HT-29 (cell line): Measurements from ENCODE around the gene PATL2. TPM values are rescaled to one million over a fixed set of nuclear protein-coding genes. Genes with fewer than 3 reads are reported as not detected.
"Not testable (repeated sequence)": the region's sequence is repeated elsewhere in the genome, so short reads cannot be mapped to it uniquely, and the experiment has no call there.

Experiments used
- DNase-seq: peaks from one replicate; pipeline ENCODE4 v3.0.0-alpha.2; 2015; ENCODE audit warnings: low spot score
- total RNA-seq: library from RNA; depleted of rRNA; stranded (reverse); fragments of >200 nt; shearing (Covaris generic); gene quantifications from 2 replicates; pipeline ENCODE4 v1.2.3, GENCODE V29; 2014

Gene PATL2
- total RNA-seq, 1 experiment from 2014 or later: 0.20 TPM

- no peak for DNase-seq
Observed at GRCh38 chr15:44692659-44693058, 18.5 kb downstream of the PATL2 start.

DNA sequence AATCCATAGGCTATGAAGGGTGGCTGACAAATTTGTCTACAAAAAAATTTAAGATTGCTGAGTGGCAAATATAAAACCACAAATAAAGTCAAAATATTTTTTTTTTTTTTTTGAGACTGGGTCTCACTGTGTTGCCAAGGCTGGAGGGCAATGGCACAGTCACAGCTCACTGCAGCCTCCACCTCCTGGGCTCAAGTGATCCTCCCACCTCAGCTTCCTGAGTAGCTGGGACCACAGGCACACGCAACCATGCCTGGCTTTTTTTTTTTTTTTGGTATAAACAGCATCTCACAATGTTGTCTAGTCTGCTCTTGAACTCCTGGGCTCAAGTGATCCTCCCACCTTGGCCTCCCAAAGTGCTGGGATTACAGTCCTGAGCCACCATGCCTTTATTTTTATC, 20.9 kb downstream of the PATL2 start:
- not testable (repeated sequence) for DNase-seq

DNA sequence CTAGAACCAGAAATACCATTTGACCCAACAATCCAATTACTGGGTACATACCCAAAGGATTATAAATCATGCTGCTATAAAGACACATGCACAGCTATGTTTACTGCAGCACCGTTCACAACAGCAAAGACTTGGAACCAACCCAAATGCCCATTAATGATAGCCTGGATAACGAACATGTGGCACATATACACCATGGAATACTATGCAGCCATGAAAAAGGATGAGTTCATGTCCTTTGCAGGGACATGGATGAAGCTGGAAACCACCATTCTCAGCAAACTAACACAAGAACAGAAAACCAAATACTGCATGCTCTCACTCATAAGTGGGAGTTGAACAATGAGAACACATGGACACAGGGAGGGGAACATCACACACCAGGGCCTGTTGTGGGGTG, 21.8 kb downstream of the PATL2 start:
- not testable (repeated sequence) for DNase-seq

- DNase-seq: peak; percentile 90
Observed at GRCh38 chr15:44682809-44683682, 28.1 kb downstream of the PATL2 start.

DNA sequence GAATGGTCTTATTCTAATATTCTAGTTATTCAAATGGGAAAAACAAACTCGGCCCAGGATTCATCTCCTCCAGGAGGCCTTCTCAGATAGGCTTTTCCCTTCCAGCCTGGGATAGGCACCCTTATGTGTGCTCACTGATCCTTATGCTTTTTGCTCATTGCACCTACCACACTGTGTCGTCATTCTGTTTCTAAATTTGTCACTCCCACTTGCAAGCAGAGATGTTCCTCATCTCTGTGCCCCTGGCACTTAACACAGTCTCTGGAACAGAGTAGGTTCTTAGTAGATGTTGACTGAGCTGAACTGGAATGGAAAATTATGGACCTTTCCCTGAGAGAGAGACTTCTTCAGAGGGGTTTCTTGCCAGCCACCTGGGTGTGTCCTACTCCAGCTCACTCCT, 28.9 kb downstream of the PATL2 start:
- no peak for DNase-seq

DNA sequence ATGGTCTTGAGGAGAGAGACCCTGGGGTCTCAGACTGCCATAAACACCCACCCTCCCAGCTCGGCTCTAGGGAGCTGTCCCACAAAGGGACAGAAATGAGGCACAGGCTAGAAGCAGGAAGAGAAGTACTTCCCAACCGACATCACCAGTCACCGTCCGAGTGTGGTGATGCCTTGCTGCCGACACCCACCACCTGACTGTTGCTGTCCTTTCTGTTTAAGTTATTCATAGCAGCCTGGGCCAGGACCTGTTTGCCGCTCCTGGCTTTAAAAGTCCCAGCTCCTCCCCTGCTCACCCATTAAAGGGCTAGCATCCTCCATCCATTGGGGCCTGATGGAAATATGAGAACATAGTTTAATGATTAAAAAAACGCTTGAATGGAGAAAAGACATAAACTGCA, 34.4 kb downstream of the PATL2 start:
- DNase-seq: no peak

GRCh38 chr15:44675911-44676310, 35.2 kb downstream of the PATL2 start:
- DNase-seq: no peak

DNA sequence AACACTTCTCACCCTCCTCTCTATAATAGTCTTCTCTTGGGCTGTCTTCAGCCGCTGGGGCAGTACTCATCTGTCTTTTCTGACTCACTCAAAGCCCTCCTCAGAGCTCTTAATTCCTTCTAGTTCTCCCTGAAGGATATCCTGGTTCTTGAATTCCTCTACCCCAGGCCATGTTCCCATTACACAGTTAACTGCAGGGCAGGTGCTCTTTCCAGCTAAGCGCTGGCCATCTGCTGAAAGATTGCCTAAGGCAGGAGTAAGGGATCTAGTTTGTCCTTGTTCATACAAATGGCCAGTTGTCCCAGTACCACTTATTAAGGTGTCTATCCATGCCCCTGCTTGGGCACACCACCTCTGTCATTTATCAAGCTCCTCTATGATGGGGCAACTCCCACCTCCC, 37.5 kb downstream of the PATL2 start:
- DNase-seq: no peak

DNA sequence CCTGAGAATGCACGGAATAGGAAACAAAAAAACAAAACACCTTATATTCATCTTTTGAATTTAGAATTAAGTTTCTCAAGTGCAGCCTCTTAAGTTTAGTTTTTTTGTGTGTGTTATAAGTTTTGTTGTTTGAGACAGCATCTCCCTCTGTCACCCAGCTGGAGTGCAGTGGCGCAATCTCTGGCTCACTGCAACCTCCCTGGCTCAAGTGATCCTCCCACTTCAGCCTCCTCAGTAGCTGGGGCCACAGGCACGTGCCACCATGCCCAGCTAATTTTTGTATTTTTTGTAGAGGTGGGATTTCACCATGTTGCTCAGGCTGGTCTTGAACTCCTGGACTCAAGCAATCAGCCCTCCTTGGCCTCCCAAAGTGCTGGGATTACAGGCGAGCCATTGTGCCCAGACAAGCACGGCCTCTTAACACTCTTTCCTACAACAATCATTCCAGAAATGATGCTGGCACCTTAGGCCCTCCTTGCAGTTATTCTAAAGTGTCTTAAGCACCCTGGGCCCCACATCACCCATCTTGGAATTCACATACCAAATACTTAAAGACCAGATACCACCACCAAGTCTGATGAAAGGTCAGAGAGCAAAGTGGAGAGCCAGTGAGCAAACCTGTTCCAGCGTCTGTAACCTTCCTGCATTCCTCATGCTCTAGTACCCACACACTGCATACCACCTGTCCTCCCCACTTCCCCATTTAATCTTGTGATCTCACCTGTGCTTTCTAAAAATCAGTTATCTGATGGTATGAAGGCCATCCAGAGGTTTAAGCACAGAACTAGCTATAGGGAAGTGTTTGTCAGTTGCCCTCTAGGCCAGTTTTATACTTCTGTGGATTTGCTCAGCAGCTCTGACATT, 40.8 kb downstream of the PATL2 start:
- no peak for DNase-seq

GRCh38 chr15:44668921-44669320, 42.2 kb downstream of the PATL2 start:
- no peak for DNase-seq

DNA sequence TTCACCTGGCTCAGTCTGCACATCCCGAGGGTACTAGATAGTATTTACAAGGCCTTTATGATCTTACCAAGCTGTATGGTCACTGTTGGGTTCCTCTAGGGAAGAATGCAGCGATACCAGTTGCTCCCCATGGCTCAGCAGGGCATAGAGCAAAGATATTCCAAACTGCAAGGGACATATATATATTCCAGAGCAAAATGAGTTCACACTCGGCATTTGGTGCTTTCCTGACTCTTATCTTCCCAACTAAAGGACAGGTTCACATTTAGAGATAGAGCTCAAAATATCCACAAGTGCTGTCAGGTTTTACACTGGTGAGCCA, 44.1 kb downstream of the PATL2 start:
- no peak for DNase-seq

- no peak for DNase-seq
Observed at GRCh38 chr15:44666210-44667038, 44.7 kb downstream of the PATL2 start.

DNA sequence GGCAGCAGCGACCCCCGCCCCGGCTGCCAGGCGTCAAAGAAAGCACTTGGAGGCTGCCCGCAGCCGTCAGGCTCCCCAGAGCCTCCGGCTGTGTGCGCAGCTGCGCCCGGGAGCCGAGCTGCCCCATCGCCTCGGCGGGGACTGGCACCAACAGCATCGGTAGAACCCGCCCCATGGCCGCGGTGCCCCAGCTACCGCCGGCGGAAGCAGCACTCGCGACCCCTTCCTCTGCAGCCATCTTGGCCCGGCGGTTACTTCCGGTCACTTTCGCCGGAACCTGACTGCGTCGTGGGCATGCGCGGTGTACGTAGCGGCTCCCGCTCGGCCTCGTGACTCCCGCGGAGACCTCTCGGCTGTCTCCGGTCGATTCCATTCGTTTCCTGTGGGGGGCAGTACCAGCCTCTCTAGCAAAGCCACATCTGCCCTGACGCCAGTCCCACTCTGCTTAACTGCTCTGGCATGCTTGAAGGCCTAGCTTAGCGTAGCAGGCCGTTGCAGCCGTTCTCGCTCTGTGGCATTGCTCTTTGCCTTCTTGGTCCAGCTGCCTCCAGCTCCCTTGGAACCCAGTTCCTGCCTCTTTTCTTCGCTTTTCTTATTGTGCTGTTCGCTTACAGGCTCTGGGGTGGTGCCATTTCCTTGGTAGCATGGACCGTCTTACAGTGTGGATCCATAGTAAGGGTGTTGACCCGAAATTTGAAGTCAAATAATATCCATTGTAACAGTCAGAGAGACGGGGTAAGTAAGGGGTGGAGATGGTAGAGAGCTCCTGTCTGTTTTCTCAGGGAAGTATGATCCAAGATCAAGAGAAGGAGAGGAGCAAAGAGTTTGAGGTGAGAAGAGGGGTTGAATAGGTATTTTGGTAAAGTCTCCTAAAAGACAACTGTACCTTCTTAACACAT, 47.5 kb downstream of the PATL2 start, which contains the start of gene SPG11:
SPG11 (minus strand) TSS at position 253 of the 899 bp plus-strand sequence; CDS start at position 238, 15 bp downstream.
- DNase-seq: peak; percentile 99

- peak; percentile 86 for DNase-seq
Observed at GRCh38 chr15:44662478-44663409, 48.4 kb downstream of the PATL2 start.

DNA sequence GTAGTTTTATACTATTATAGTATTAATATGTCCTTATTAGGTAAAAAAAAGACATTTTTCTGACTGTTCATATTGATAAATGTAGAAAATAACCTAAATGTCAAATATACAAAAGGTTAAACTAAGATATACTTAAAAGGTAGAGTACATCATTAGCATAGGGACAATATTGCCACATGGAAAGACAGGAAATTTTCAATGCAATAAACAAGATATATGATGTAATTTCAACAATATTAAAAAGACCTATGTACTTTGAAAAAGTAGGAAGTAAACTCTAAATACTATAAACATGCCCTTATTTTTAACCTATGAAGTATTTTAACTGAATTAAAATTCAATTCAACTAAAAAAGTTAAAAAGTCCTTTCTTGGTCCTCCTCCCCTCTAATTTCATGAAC, 49.5 kb downstream of the PATL2 start:
- DNase-seq: no peak

DNA sequence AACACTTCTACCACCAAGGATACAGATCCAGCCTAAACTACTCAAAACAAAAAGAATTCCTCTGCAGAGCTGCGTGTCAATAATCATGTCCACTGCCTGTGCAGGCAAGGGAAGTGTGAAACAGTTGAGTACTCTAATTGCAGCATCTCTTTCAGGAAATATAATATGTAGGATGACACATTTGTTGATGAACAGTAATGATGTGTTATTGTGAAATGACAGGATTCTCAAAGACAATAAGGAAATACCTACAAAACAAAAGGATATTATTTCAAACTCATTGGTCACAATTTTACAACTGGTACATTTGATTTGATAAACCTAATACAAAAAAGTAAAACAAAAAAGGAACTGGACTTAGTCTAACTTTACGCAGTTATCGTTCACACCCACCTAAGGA, 52.1 kb downstream of the PATL2 start:
- no peak for DNase-seq

DNA sequence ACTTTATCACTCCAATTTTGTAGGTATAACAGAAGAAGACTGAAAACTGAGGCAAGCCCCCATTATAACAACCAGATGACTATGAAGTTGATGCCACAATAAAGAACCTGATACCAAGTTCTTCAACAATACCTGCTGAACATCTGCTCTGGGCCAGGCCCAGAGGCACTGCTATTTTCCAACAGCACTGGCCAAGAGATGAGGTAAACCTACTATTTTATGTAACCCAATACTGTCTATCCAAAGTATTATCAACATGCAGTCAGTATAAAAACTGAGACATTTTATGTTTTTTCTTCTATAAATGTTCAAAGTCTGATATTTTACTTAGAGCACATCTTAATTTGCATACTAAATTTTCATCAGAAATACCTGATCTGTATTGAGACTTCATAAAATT, 53.7 kb downstream of the PATL2 start:
- DNase-seq: no peak

DNA sequence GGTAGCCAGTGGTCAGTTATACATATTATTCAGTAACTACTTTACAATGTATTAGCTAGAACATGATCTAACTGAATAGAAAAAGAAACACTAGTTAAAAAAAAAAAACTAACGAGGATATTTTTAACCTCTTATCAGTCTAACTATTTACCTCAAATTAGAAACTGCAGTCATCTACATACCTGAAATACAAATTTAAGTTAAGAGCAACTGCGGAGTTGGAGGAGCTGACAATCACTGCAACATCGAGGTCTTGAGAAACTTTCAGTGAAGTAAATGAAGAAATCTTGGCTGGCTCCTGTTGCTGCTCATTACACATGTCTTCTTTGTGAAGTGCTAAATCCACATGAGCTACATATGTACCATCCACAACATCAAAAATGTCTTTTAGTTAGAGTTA, 54.2 kb downstream of the PATL2 start:
- no peak for DNase-seq

DNA sequence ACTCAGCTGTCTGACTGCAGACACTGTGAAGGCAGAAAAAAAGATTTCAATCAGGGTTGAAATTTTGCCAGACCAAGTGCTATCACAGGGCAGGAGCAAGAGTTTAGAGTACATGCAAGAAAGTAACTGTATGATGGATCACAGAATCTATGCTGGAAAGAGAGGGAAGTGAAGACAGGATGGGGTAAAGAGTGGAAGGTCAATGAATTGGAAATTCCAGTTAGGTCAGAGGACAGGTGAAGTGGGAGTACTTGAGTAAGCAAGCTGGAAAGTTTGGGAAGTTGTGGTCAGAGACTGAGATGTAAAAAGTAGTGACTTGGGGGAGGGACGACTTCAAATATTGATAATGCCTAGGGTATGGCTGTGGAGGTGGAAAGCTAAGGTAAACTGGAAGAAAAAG, 54.8 kb downstream of the PATL2 start:
- no peak for DNase-seq

DNA sequence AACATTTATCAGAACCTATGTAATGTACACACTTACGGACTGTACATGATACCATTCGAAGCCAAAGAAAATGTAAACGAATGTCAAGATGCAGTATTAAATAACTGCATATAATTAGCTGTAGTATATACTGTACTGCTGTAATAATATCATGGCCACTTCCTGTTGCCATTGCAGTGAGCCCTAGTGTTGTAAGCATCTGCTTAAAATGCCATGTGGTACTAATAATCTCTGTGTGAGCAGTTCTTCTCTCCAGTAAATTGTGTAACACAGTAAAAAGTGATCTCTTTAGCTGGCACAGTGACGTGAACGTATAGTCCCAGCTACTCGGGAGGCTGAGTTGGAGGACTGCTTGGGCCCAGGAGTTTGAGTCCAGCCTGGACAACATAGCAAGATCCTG, 56.3 kb downstream of the PATL2 start:
- no peak for DNase-seq
